HG03565 (cell line): Measurements from ENCODE around the gene DLG2.

ENCODE experiments used
- ATAC-seq: cut with Tn5 transposase; IDR thresholded peaks from one replicate; pipeline ENCODE4 v1.9.1; 2021; ENCODE audit warnings: mild to moderate bottlenecking, moderate library complexity; ENCODE audit not compliant: unreplicated experiment

The DLG2 gene

DNA sequence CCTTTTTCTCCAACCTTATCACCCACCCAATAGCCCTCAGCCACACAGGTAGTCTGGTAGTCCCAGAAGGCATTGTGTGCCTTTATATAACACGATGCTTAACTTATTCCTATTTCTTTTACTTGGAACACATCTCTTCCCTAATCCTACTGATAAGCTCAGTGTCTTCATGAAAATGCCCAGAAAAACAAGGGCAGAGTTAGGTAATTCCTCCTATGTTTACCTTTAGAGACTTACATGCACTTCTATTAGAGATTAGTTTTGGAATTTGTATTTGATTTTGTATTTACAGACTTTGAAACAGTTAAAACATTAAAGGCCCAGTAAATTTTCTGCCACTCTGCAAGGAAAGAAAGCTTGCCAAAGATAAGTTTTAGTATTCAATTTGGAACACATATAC is 1703.2 kb downstream of the DLG2 start:
- ATAC-seq, result no peak

DNA sequence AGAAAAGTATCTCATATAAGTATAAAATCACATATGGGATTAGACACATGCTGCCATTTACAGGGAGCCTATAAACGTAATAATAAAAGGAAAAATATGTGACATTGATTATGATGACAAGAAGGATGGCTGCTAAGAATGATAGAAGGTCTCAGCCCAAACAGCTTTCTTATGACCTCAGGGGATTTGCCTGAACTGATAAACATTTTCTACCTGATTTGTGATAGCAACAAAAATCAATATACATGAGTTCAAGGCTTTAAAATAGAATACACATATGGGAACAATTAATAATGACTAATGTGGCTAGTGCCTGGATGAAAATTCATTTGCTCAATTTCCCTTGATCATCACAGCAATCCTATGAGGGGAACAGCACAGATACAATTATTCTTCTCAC is 1704.2 kb downstream of the DLG2 start:
- ATAC-seq, result no peak

GRCh38 chr11:83922318-83922717 is 1704.8 kb downstream of the DLG2 start:
- no peak for ATAC-seq

- ATAC-seq, result no peak
These were observed 1705.5 kb downstream of the DLG2 start for GRCh38 chr11:83921447-83922192.

- no peak for ATAC-seq
These were observed 1708.7 kb downstream of the DLG2 start for GRCh38 chr11:83918476-83918875.

- ATAC-seq, result no peak
These were observed 1712.1 kb downstream of the DLG2 start for GRCh38 chr11:83914995-83915394.

- ATAC-seq, result no peak
These were observed 1717.3 kb downstream of the DLG2 start for GRCh38 chr11:83909579-83910534.

DNA sequence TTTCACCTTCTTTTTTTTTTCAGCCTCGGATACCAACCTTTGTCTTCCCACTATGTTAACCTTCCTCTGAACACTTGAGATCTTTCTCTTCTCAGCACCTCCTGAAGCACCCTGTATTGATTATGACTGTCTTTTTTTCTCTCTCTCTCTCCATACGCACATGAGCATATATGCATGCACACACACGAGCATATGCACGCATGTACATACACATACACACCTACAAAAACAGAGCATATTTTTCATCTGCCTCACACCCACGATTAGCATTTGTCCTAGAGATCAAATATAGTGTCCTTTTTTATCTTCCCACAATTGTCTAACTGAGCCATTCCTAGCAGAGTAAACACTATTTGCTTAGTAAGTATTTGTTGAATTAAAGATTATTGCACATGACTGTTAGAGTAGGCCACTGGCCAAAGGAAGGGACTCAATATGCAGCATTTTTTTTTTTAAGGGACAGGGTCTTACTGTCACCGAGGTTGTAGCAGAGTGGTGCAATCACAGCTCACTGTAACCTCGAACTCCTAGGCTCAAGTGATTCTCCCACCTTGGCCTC is 1718.8 kb downstream of the DLG2 start:
- no peak for ATAC-seq

GRCh38 chr11:83895516-83895915 is 1731.6 kb downstream of the DLG2 start:
- ATAC-seq, result no peak

DNA sequence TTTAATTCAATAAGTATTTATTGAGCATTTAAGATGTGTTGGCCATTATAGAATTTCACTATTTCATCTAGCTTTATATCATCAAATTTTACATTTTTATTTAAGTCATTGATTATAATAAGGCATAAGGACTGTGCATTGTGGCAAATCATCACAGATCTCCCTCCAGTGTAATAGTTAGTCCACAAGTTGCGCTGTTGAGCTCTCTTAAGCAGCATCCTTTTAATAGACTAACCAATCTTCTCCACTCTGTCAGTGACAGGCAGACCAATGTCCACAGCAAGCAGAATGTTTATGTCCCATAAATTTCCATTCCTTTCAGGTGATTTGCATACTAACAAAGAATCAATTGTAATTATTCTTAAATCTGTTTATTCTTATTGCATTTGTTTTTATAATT is 1745.7 kb downstream of the DLG2 start:
- ATAC-seq, result no peak

DNA sequence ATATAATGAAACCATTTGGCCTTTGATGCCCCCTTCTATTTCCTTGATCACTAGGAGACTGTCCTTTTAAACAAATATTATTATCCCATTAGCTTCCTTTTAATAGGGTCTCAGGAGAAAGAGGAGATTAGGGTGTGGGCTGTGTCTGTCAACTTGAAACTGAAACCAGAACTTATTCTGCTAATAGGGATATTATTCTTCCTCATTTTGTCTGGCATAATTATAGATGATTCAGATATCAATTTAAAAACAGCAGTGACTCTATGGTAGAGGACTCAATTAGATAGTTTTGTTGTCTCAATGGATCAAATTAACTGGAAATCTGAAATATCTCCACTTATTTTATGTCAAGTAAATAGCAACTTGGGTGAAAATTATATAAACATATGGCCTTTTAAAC is 1756.1 kb downstream of the DLG2 start:
- ATAC-seq, result no peak

DNA sequence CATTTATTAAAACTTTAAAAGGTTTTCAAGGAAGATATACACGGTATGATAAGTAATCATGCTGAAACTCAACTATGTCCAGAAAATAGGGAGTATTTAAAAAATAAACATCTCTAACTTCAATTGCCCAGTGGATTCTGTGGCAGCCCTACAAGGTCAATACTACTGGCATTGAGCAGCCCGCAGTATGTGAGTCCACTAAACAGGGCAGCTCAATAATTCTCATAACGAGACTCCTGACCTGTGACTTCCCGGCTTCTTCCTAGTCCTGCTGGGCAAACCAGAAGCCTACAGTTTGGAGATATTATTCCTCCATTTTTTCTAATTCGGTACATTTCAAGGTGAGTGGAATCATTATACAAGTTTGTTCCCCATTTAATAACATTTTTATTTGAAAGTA is 1760.5 kb downstream of the DLG2 start:
- no peak for ATAC-seq

- ATAC-seq, result no peak
These were observed 1761.3 kb downstream of the DLG2 start for GRCh38 chr11:83865636-83866461.

DNA sequence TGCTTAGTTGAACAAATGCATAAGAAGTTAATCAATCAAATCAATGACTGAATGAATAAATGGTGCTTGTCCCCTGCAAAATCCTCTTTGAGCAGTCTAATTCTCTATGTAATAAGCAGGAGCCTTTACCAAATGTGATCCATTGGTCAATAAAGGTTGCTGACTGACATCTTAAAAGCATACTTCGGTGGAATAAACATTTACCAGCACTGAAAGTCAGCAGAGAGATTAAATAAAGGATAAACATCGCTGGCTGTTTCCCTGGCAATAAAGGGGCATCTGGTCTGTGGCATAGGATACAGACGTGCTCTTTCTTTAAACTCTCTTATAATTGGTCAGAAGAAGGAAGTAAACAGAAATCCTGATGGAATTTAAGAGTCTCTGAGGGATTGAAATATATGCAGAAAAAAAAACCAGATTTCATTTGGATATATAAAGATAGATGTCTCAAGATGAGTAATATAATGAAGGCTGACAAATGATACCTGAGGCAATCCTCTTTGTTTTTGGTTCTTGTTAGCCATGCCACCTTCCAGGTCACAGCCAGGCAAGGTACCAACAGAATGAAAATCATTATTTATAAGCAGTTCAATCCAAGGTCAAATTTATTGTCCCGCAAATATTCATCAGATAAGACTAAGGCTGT is 1762.6 kb downstream of the DLG2 start:
- no peak for ATAC-seq

GRCh38 chr11:83863272-83863671 is 1763.9 kb downstream of the DLG2 start:
- no peak for ATAC-seq

DNA sequence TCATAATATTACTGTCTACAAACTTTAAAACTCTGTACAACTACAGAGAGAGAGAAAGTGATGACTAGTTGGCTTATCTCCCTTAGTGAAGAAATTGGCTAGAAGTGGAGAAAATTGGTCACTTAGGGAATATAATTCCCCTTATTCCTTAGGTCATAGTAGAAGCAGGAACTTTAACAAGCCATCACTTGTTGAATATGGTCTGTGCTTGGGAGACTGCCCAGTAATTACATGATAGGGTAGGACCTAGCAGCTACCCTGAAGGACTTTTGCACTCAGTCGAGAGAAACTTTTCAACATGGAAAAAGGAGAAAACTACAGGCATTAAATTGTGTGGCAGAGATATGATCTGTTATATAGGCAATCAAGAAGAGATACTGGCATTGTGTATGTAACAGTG is 1764.5 kb downstream of the DLG2 start:
- ATAC-seq, result no peak

DNA sequence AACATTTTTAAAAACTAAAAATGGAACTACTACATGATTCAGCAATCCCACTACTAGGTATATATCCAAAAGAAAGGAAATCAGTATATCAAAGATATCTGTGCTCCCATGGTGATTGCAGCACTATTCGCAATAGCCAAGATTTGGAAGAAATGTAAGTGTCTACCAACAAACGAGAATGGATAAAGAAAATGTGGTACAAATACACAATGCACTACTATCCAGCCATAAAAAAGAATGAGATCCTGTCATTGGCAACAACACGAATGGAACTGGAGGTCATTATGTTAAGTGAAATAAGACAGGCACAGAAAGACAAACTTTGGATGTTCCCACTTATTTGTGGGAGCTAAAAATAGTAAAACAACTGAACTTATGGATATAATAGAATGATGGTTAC is 1765.1 kb downstream of the DLG2 start:
- no peak for ATAC-seq

DNA sequence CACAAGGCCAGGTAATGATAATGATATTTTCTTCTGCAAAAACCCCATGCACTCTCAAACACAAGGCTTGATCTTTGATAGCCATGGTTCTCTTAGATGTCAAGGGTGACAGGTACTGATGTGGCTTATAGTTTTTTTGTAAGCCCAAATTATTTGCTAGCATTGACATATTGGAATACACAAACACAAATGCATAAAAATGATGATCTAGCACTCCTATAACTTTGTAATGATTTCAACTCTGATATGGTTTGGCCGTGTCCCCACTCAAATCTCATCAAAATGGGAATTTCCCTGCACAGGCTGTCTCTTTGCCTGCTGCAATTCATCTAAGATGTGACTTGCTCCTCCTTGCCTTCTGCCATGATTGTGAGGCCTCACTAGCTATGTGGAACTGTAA is 1768.5 kb downstream of the DLG2 start:
- no peak for ATAC-seq

DNA sequence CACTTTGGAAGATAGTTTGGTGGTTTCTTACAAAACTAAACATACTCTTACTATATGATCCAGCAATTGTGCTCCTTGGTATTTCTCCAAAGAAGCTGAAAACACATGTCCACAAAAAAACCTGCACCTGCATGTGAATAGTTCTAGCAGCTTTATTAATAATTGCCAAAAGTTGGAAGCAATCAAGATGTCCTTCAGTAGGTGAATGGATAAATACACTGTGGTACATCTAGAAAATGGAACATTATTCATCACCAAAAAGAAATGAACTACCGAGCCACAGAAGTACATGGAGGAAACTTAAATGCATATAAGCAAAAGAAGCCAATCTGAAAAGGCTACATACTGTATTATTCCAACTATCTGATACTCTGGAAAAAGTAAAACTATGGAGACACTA is 1771.9 kb downstream of the DLG2 start:
- no peak for ATAC-seq

DNA sequence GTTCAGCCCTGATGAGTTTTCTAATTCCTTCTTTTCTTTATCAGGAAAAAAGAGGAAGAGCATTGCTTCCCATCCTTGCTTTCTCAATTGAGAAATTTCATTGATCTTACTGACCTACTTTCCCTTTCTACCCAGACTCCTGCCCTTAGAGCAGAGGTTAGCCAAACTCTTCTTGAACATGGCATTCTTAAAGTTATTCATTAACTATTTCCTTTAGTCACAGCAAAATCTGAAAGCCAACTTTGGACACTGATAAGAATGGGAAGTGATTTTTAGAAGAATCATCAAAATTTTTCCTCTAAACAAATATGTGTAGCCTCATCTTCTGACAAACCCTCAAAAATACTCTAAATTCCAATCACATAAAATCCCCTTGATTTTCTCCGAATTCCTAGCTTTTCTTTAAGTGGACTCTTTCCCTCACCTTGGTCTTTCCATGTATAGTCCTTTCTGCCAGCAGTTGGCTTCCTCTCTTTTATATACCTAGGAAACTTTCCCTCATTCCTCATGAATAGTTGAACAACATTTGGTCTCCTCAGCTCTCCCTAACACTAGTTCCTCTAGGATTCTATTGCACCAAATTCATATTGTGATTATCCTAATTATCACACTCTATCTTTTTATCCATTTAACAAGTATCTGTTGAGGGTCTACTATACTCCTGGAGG is 1774.2 kb downstream of the DLG2 start:
- no peak for ATAC-seq
